ENCODE data around the gene FHIT.

- no peak for TF ChIP-seq POLR2AphosphoS5 (IDR thresholded peaks at IDR 0.05)
- no peak for TF ChIP-seq CTCF (IDR thresholded peaks at IDR 0.05)
- no peak for TF ChIP-seq EP300 (IDR thresholded peaks at IDR 0.05)
These were observed 1482.0 kb downstream of the FHIT start for GRCh38 chr3:59769127-59769750.

All from suprapubic skin (tissue), 4 donors.